ENCODE results near the gene ZBED6.

The ZBED6 gene

GRCh38 chr1:203813581-203814341, 18.3 kb downstream of the ZBED6 start:
- no peak for DNase-seq
- Histone ChIP-seq H3K56ac (ENCODE audit: low read length) (no peak overlapping the region), H2BK15ac (replicated peaks; ENCODE audit: low read depth) (no peak overlapping the region), H3K27ac (ENCODE audit: low read depth, low read length) (no peak overlapping the region), H3K79me2 (ENCODE audit: control insufficient read depth, insufficient read depth, low read length) (peaks cover 3% of the 10 kb centered on the region), H3K4me1 (ENCODE audit: control insufficient read depth, low read depth, low read length) (no peaks in the 10 kb centered on the region), H4K8ac (ENCODE audit: low read depth, low read length) (no peak overlapping the region), H3K36me3 (ENCODE audit: control insufficient read depth, insufficient read depth, low read length) (peaks cover 3% of the 10 kb centered on the region), H3K27me3 (ENCODE audit: insufficient read depth, low read length, poor library complexity) (no peaks in the 10 kb centered on the region), H3K4ac (ENCODE audit: low read depth, low read length) (no peak overlapping the region), H3K9ac (ENCODE audit: low read length) (no peak overlapping the region), H3K79me1 (ENCODE audit: low read length) (peaks cover 6% of the 10 kb centered on the region), H4K5ac (ENCODE audit: low read length) (no peak overlapping the region), H2AK5ac (ENCODE audit: low read length) (no peak overlapping the region), H3K4me2 (ENCODE audit: low read length) (no peak overlapping the region), H3K4me3 (ENCODE audit: low read length) (no peak overlapping the region), H3K18ac (ENCODE audit: low read length) (no peak overlapping the region), H2BK5ac (ENCODE audit: low read length) (no peak overlapping the region), H2BK120ac (ENCODE audit: low read depth, low read length) (no peak overlapping the region), H3K23ac (ENCODE audit: low read length) (no peak overlapping the region)
- WGBS (ENCODE audit: extremely low coverage, insufficient coverage, low lambda C conversion rate): no CpG with 5 or more reads among the region's 2 CpGs

- H3K27me3 ChIP-seq (ENCODE audit: insufficient read depth, low read length, poor library complexity): no peaks in the 10 kb centered on the region
- H2BK5ac ChIP-seq (ENCODE audit: low read length): no peak overlapping the region
- peaks cover 5% of the 10 kb centered on the region for H3K79me2 ChIP-seq (ENCODE audit: control insufficient read depth, insufficient read depth, low read length)
- H3K27ac ChIP-seq (ENCODE audit: low read depth, low read length): no peak overlapping the region
- no peak overlapping the region for H3K4ac ChIP-seq (ENCODE audit: low read depth, low read length)
- H2BK120ac ChIP-seq (ENCODE audit: low read depth, low read length): no peak overlapping the region
- H4K8ac ChIP-seq (ENCODE audit: low read depth, low read length): no peak overlapping the region
- no peak overlapping the region for H3K56ac ChIP-seq (ENCODE audit: low read length)
- H3K18ac ChIP-seq (ENCODE audit: low read length): no peak overlapping the region
- no peak overlapping the region for H3K23ac ChIP-seq (ENCODE audit: low read length)
- WGBS (ENCODE audit: extremely low coverage, insufficient coverage, low lambda C conversion rate): no CpG with 5 or more reads among the region's 6 CpGs
- no peak overlapping the region for H3K4me2 ChIP-seq (ENCODE audit: low read length)
- H3K9ac ChIP-seq (ENCODE audit: low read length): no peak overlapping the region
- peaks cover 16% of the 10 kb centered on the region for H3K79me1 ChIP-seq (ENCODE audit: low read length)
- no peak overlapping the region for H4K5ac ChIP-seq (ENCODE audit: low read length)
- H2BK15ac ChIP-seq (replicated peaks; ENCODE audit: low read depth): no peak overlapping the region
- DNase-seq: no peak
- peaks cover 9% of the 10 kb centered on the region for H3K36me3 ChIP-seq (ENCODE audit: control insufficient read depth, insufficient read depth, low read length)
- no peak overlapping the region for H3K4me3 ChIP-seq (ENCODE audit: low read length)
- H3K4me1 ChIP-seq (ENCODE audit: control insufficient read depth, low read depth, low read length): no peaks in the 10 kb centered on the region
- no peak overlapping the region for H2AK5ac ChIP-seq (ENCODE audit: low read length)
Measured at GRCh38 chr1:203818399-203818798, 23.0 kb downstream of the ZBED6 start.

GRCh38 chr1:203823306-203823705, 27.9 kb downstream of the ZBED6 start:
- H3K4me1 ChIP-seq (ENCODE audit: control insufficient read depth, low read depth, low read length): no peaks in the 10 kb centered on the region
- H2BK15ac ChIP-seq (replicated peaks; ENCODE audit: low read depth): no peak overlapping the region
- no peak overlapping the region for H4K8ac ChIP-seq (ENCODE audit: low read depth, low read length)
- H3K79me2 ChIP-seq (ENCODE audit: control insufficient read depth, insufficient read depth, low read length): peaks cover 4% of the 10 kb centered on the region
- H3K23ac ChIP-seq (ENCODE audit: low read length): no peak overlapping the region
- H3K36me3 ChIP-seq (ENCODE audit: control insufficient read depth, insufficient read depth, low read length): peaks cover 6% of the 10 kb centered on the region
- no peak overlapping the region for H3K27ac ChIP-seq (ENCODE audit: low read depth, low read length)
- H3K27me3 ChIP-seq (ENCODE audit: insufficient read depth, low read length, poor library complexity): no peaks in the 10 kb centered on the region
- no peak overlapping the region for H3K56ac ChIP-seq (ENCODE audit: low read length)
- H3K4me2 ChIP-seq (ENCODE audit: low read length): no peak overlapping the region
- H3K9ac ChIP-seq (ENCODE audit: low read length): no peak overlapping the region
- peaks cover 11% of the 10 kb centered on the region for H3K79me1 ChIP-seq (ENCODE audit: low read length)
- no CpG with 5 or more reads among the region's 1 CpG for WGBS (ENCODE audit: extremely low coverage, insufficient coverage, low lambda C conversion rate)
- no peak overlapping the region for H3K18ac ChIP-seq (ENCODE audit: low read length)
- H2BK120ac ChIP-seq (ENCODE audit: low read depth, low read length): no peak overlapping the region
- no peak for DNase-seq
- H3K4ac ChIP-seq (ENCODE audit: low read depth, low read length): no peak overlapping the region
- H2BK5ac ChIP-seq (ENCODE audit: low read length): no peak overlapping the region
- H3K4me3 ChIP-seq (ENCODE audit: low read length): no peak overlapping the region
- no peak overlapping the region for H4K5ac ChIP-seq (ENCODE audit: low read length)
- no peak overlapping the region for H2AK5ac ChIP-seq (ENCODE audit: low read length)

GRCh38 chr1:203826175-203826574, 30.8 kb downstream of the ZBED6 start:
- WGBS (ENCODE audit: extremely low coverage, insufficient coverage, low lambda C conversion rate): no CpG with 5 or more reads among the region's 2 CpGs
- no peak overlapping the region for H3K4me2 ChIP-seq (ENCODE audit: low read length)

GRCh38 chr1:203828002-203828401, 32.6 kb downstream of the ZBED6 start:
- Histone ChIP-seq H2BK15ac (replicated peaks; ENCODE audit: low read depth) (no peak overlapping the region), H3K9ac (ENCODE audit: low read length) (no peak overlapping the region), H3K36me3 (ENCODE audit: control insufficient read depth, insufficient read depth, low read length) (peaks cover 3% of the 10 kb centered on the region), H3K27ac (ENCODE audit: low read depth, low read length) (no peak overlapping the region), H4K5ac (ENCODE audit: low read length) (no peak overlapping the region), H3K4ac (ENCODE audit: low read depth, low read length) (no peak overlapping the region), H3K23ac (ENCODE audit: low read length) (no peak overlapping the region), H2AK5ac (ENCODE audit: low read length) (no peak overlapping the region), H3K79me2 (ENCODE audit: control insufficient read depth, insufficient read depth, low read length) (peaks cover 4% of the 10 kb centered on the region), H3K4me3 (ENCODE audit: low read length) (no peak overlapping the region), H3K27me3 (ENCODE audit: insufficient read depth, low read length, poor library complexity) (no peaks in the 10 kb centered on the region), H2BK5ac (ENCODE audit: low read length) (no peak overlapping the region), H3K56ac (ENCODE audit: low read length) (no peak overlapping the region), H3K79me1 (ENCODE audit: low read length) (peaks cover 4% of the 10 kb centered on the region), H3K4me2 (ENCODE audit: low read length) (no peak overlapping the region), H4K8ac (ENCODE audit: low read depth, low read length) (no peak overlapping the region), H3K4me1 (ENCODE audit: control insufficient read depth, low read depth, low read length) (no peaks in the 10 kb centered on the region), H2BK120ac (ENCODE audit: low read depth, low read length) (no peak overlapping the region), H3K18ac (ENCODE audit: low read length) (no peak overlapping the region)
- DNase-seq: no peak
- WGBS (ENCODE audit: extremely low coverage, insufficient coverage, low lambda C conversion rate): no CpG with 5 or more reads among the region's 5 CpGs

More at GRCh38 chr1:203826175-203826574, 30.8 kb downstream of the ZBED6 start:
- no peak overlapping the region for H4K5ac ChIP-seq (ENCODE audit: low read length)
- H3K27ac ChIP-seq (ENCODE audit: low read depth, low read length): no peak overlapping the region
- no peak overlapping the region for H3K9ac ChIP-seq (ENCODE audit: low read length)
- no peak overlapping the region for H2BK15ac ChIP-seq (replicated peaks; ENCODE audit: low read depth)
- no peak overlapping the region for H4K8ac ChIP-seq (ENCODE audit: low read depth, low read length)
- no peak overlapping the region for H3K18ac ChIP-seq (ENCODE audit: low read length)
- no peak overlapping the region for H3K23ac ChIP-seq (ENCODE audit: low read length)
- H2BK120ac ChIP-seq (ENCODE audit: low read depth, low read length): no peak overlapping the region
- no peak overlapping the region for H3K4ac ChIP-seq (ENCODE audit: low read depth, low read length)
- H2AK5ac ChIP-seq (ENCODE audit: low read length): no peak overlapping the region
- no peak overlapping the region for H3K56ac ChIP-seq (ENCODE audit: low read length)
- DNase-seq: no peak
- H3K36me3 ChIP-seq (ENCODE audit: control insufficient read depth, insufficient read depth, low read length): peaks cover 6% of the 10 kb centered on the region
- H2BK5ac ChIP-seq (ENCODE audit: low read length): no peak overlapping the region
- H3K4me3 ChIP-seq (ENCODE audit: low read length): no peak overlapping the region
- peaks cover 4% of the 10 kb centered on the region for H3K79me2 ChIP-seq (ENCODE audit: control insufficient read depth, insufficient read depth, low read length)
- no peaks in the 10 kb centered on the region for H3K4me1 ChIP-seq (ENCODE audit: control insufficient read depth, low read depth, low read length)
- H3K27me3 ChIP-seq (ENCODE audit: insufficient read depth, low read length, poor library complexity): no peaks in the 10 kb centered on the region
- peaks cover 10% of the 10 kb centered on the region for H3K79me1 ChIP-seq (ENCODE audit: low read length)

- no peaks in the 10 kb centered on the region for H3K79me2 ChIP-seq (ENCODE audit: control insufficient read depth, insufficient read depth, low read length)
- no peaks in the 10 kb centered on the region for H3K27me3 ChIP-seq (ENCODE audit: insufficient read depth, low read length, poor library complexity)
- H2BK5ac ChIP-seq (ENCODE audit: low read length): no peak overlapping the region
- no peak overlapping the region for H2BK120ac ChIP-seq (ENCODE audit: low read depth, low read length)
- no peak overlapping the region for H3K18ac ChIP-seq (ENCODE audit: low read length)
- 100% methylated on average over 1 of the region's 1 CpG for WGBS (ENCODE audit: extremely low coverage, insufficient coverage, low lambda C conversion rate)
- peaks cover 3% of the 10 kb centered on the region for H3K36me3 ChIP-seq (ENCODE audit: control insufficient read depth, insufficient read depth, low read length)
- H3K4me1 ChIP-seq (ENCODE audit: control insufficient read depth, low read depth, low read length): no peaks in the 10 kb centered on the region
- H4K8ac ChIP-seq (ENCODE audit: low read depth, low read length): no peak overlapping the region
- H3K23ac ChIP-seq (ENCODE audit: low read length): no peak overlapping the region
- no peak overlapping the region for H3K27ac ChIP-seq (ENCODE audit: low read depth, low read length)
- H3K9ac ChIP-seq (ENCODE audit: low read length): no peak overlapping the region
- H3K4me2 ChIP-seq (ENCODE audit: low read length): no peak overlapping the region
- no peak overlapping the region for H2BK15ac ChIP-seq (replicated peaks; ENCODE audit: low read depth)
- H3K4ac ChIP-seq (ENCODE audit: low read depth, low read length): no peak overlapping the region
- no peak overlapping the region for H4K5ac ChIP-seq (ENCODE audit: low read length)
- H3K79me1 ChIP-seq (ENCODE audit: low read length): no peaks in the 10 kb centered on the region
- H2AK5ac ChIP-seq (ENCODE audit: low read length): no peak overlapping the region
- no peak for DNase-seq
- no peak overlapping the region for H3K56ac ChIP-seq (ENCODE audit: low read length)
- H3K4me3 ChIP-seq (ENCODE audit: low read length): no peak overlapping the region
Measured at GRCh38 chr1:203828503-203828902, 33.1 kb downstream of the ZBED6 start.

Data from mesendoderm (in vitro differentiated cells).